Neuronal stem cell (in vitro differentiated cells): Measurements from ENCODE around the gene CREB3L2.

Experiments used
- DNase-seq: peaks from one replicate; pipeline ENCODE4 v3.0.0-alpha.2; 2013; ENCODE audit warnings: low spot score
- H2AFZ ChIP-seq: one replicate; pipeline ENCODE4 v1.6.1; 2013; ENCODE audit warnings: mild to moderate bottlenecking, low read length, inconsistent platforms
- H2AK5ac ChIP-seq: 2 replicates; pipeline ENCODE4 v1.6.1; 2013; ENCODE audit warnings: low read depth, mild to moderate bottlenecking, inconsistent platforms, low read length, moderate library complexity, mixed read lengths
- H2BK120ac ChIP-seq: 2 replicates; pipeline ENCODE4 v1.6.1; 2013; ENCODE audit warnings: low read depth, mild to moderate bottlenecking, inconsistent platforms, low read length, moderate library complexity, mixed read lengths
- H2BK12ac ChIP-seq: one replicate; pipeline ENCODE4 v1.6.1; 2013; ENCODE audit warnings: low read length, inconsistent platforms
- H2BK15ac ChIP-seq: 2 replicates; pipeline ENCODE4 v1.6.1; 2013; ENCODE audit warnings: mild to moderate bottlenecking, low read length, inconsistent platforms, mixed read lengths
- H2BK5ac ChIP-seq: one replicate; pipeline ENCODE4 v1.6.1; 2013; ENCODE audit warnings: inconsistent platforms, mild to moderate bottlenecking, low read length, moderate library complexity
- H3K14ac ChIP-seq: one replicate; pipeline ENCODE4 v1.6.1; 2013; ENCODE audit warnings: low read length, inconsistent platforms
- H3K18ac ChIP-seq: 2 replicates; pipeline ENCODE4 v1.6.1; 2013; ENCODE audit warnings: low read length, inconsistent platforms
- H3K23ac ChIP-seq: 2 replicates; pipeline ENCODE4 v1.6.1; 2013; ENCODE audit warnings: low read depth, mild to moderate bottlenecking, mixed read lengths, low read length, inconsistent platforms; ENCODE audit not compliant: poor library complexity
- H3K27ac ChIP-seq: replicated peaks from 3 replicates; pipeline ENCODE4 v1.5.1; 2013; ENCODE audit warnings: low read length, inconsistent platforms
- H3K27me3 ChIP-seq, 3 experiments: 2 replicates each; pipeline ENCODE4 v1.6.1; 2013; ENCODE audit warnings: low read length in 3 of 3, mild to moderate bottlenecking in 2 of 3, inconsistent platforms in 1 of 3, low read depth in 1 of 3, mixed read lengths in 1 of 3, moderate library complexity in 1 of 3; ENCODE audit not compliant: control insufficient read depth in 3 of 3, insufficient read depth in 3 of 3
- H3K36me3 ChIP-seq, 2 donors: replicated peaks in 1 of 2; 2 replicates each; pipeline ENCODE4 v1.6.1; 2013; ENCODE audit warnings: low read length in 2 of 2; ENCODE audit not compliant: control insufficient read depth in 2 of 2, insufficient read depth in 2 of 2
- H3K4ac ChIP-seq: 2 replicates; pipeline ENCODE4 v1.6.1; 2013; ENCODE audit warnings: inconsistent platforms, mild to moderate bottlenecking, low read length, moderate library complexity
- H3K4me1 ChIP-seq, 2 donors: 1 replicate in 1 of 2; 2 replicates in 1 of 2; pipeline ENCODE4 v1.6.1; 2013; ENCODE audit warnings: low read length in 2 of 2, low read depth in 1 of 2; ENCODE audit not compliant: control insufficient read depth in 2 of 2, insufficient read depth in 1 of 2
- H3K4me2 ChIP-seq: one replicate; pipeline ENCODE4 v1.6.1; 2013; ENCODE audit warnings: mild to moderate bottlenecking, low read length, inconsistent platforms; ENCODE audit not compliant: insufficient read depth, poor library complexity, severe bottlenecking
- H3K4me3 ChIP-seq, 2 donors: 2 replicates each; pipeline ENCODE4 v1.5.1; 2013; ENCODE audit warnings: low read length in 2 of 2, mild to moderate bottlenecking in 2 of 2, inconsistent platforms in 1 of 2, moderate library complexity in 1 of 2
- H3K79me1 ChIP-seq: one replicate; pipeline ENCODE4 v1.6.1; 2013; ENCODE audit warnings: low read depth, mild to moderate bottlenecking, inconsistent platforms, low read length, moderate library complexity
- H3K9ac ChIP-seq: one replicate; pipeline ENCODE4 v1.6.1; 2013; ENCODE audit warnings: mild to moderate bottlenecking, low read depth, low read length, inconsistent platforms; ENCODE audit not compliant: poor library complexity
- H3K9me3 ChIP-seq, 2 donors: replicated peaks in 1 of 2; 2 replicates each; pipeline versions ENCODE3 to v1.6.1; 2013; ENCODE audit warnings: low read length in 2 of 2, mild to moderate bottlenecking in 2 of 2, inconsistent platforms in 1 of 2, low read depth in 1 of 2, mixed read lengths in 1 of 2, moderate library complexity in 1 of 2; ENCODE audit not compliant: control insufficient read depth in 2 of 2, insufficient read depth in 1 of 2
- H4K8ac ChIP-seq: one replicate; pipeline ENCODE4 v1.6.1; 2013; ENCODE audit warnings: low read depth, mild to moderate bottlenecking, inconsistent platforms, low read length, moderate library complexity
- H4K91ac ChIP-seq: one replicate; pipeline ENCODE4 v1.6.1; 2013; ENCODE audit warnings: low read length, low read depth, mild to moderate bottlenecking, inconsistent platforms; ENCODE audit not compliant: poor library complexity
- WGBS, 2 donors: extraction: QIAGEN DNeasy Blood & Tissue Kit; methylation state at CpG; one replicate each; pipeline ENCODE4 v1.1.7; 2013; ENCODE audit warnings: missing lambda C conversion rate in 2 of 2, mixed read lengths in 1 of 2; ENCODE audit not compliant: insufficient read length in 2 of 2, insufficient replicate concordance in 1 of 2; ENCODE audit errors: extremely low coverage in 2 of 2; 5-methylcytosine and 5-hydroxymethylcytosine counted together

CREB3L2 gene

GRCh38 chr7:137879357-137880158 is 122.3 kb downstream of the CREB3L2 start:
- H3K4me1 ChIP-seq: peaks cover 24 to 41% of the 10 kb centered on the region in 2 donors

GRCh38 chr7:137878333-137878961 is 123.4 kb downstream of the CREB3L2 start:
- H3K9me3 ChIP-seq: peaks cover 7 to 21% of the 10 kb centered on the region in 2 donors
- H2BK15ac ChIP-seq: peak overlapping the region; percentile 63
- H4K8ac ChIP-seq: no peak overlapping the region
- H2AFZ ChIP-seq: no peak overlapping the region
- peak overlapping the region; percentile 63 for H2BK12ac ChIP-seq
- H3K18ac ChIP-seq: peak overlapping the region; percentile 41
- H3K27me3 ChIP-seq: no peaks in the 10 kb centered on the region
- H3K23ac ChIP-seq: peak overlapping the region; percentile 38
- no peak overlapping the region for H2BK5ac ChIP-seq
- no CpG with 5 or more reads among the region's 8 CpGs for WGBS, 2 donors
- H3K9ac ChIP-seq: no peak overlapping the region
- H3K27ac ChIP-seq: no peak overlapping the region
- H3K36me3 ChIP-seq: peaks cover 23 to 82% of the 10 kb centered on the region in 2 donors
- no peak overlapping the region for H3K4me3 ChIP-seq
- DNase-seq: no peak
- no peaks in the 10 kb centered on the region for H3K79me1 ChIP-seq
- no peak overlapping the region for H3K4ac ChIP-seq
- no peak overlapping the region for H3K14ac ChIP-seq
- H4K91ac ChIP-seq: no peak overlapping the region
- H3K4me2 ChIP-seq: no peak overlapping the region
- H2BK120ac ChIP-seq: no peak overlapping the region
- peaks cover 24 to 47% of the 10 kb centered on the region in 2 donors for H3K4me1 ChIP-seq
- no peak overlapping the region for H2AK5ac ChIP-seq

More at GRCh38 chr7:137879357-137880158, 122.3 kb downstream of the CREB3L2 start:
- H3K9me3 ChIP-seq: peaks cover 7 to 21% of the 10 kb centered on the region in 2 donors
- H2BK15ac ChIP-seq: no peak overlapping the region
- no peak overlapping the region for H2BK120ac ChIP-seq
- peak overlapping the region; percentile 6 for H2AFZ ChIP-seq
- H2AK5ac ChIP-seq: no peak overlapping the region
- no peak overlapping the region for H3K4ac ChIP-seq
- H3K14ac ChIP-seq: no peak overlapping the region
- no peak overlapping the region for H3K4me3 ChIP-seq
- no peak overlapping the region for H3K23ac ChIP-seq
- H3K79me1 ChIP-seq: no peaks in the 10 kb centered on the region
- no peak overlapping the region for H2BK5ac ChIP-seq
- no CpG with 5 or more reads among the region's 20 CpGs for WGBS, 2 donors
- H3K27me3 ChIP-seq: no peaks in the 10 kb centered on the region
- H3K18ac ChIP-seq: peak overlapping the region; percentile 44
- no peak overlapping the region for H2BK12ac ChIP-seq
- no peak overlapping the region for H3K4me2 ChIP-seq
- no peak overlapping the region for H3K27ac ChIP-seq
- no peak overlapping the region for H3K9ac ChIP-seq
- no peak for DNase-seq
- H3K36me3 ChIP-seq: peaks cover 26 to 80% of the 10 kb centered on the region in 2 donors
- no peak overlapping the region for H4K91ac ChIP-seq
- H4K8ac ChIP-seq: no peak overlapping the region

DNA sequence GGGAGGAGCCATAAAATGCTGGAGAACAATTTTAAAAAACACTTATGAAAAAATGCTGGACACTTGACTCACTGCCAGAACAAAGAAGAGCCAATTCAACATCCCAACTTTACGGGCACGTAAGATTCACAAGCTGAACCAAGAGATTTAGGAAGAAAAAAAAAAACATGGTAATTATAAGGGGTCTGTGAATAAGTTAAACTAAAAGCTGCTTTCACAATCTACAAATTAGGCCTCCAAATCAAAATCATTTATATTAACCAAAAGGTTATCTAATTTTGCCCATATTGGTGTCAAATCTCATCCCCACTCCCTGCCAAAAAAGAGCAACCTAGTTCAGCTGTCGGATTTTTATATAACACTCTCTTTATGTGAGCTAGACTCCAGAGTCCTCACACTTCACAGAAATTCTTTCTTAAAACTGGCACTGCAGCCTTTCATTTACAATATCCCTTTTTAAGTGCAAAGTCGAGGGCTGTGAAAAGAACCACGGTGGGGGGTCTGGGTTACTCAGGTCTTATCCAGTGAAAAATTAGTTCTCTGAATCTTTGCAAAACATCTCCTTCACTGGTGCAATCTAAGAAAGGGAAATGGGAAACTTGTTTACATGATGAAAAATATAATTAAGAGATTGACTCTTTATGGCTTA is 124.7 kb downstream of the CREB3L2 start:
- H3K36me3 ChIP-seq: peaks cover 18 to 77% of the 10 kb centered on the region in 2 donors
- H3K4me1 ChIP-seq: peaks cover 24 to 47% of the 10 kb centered on the region in 2 donors

DNA sequence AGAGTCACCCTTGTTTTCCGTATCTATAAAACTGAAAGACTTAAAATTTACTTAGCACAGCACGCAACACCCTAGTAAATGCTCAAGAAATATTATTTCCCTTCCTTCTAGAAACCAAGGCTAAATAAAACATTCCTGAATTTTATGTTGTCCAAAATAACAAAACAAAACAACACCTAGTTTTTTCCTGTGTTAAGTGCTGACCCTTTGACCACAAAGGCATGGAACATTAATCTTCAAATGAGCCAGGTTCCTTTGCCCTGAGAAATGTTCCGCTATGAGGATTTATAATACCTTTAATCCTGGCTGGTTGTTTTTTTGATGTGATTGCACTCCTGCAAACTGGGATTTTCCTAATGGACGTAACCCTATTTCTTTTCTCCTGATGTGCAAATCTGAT is 126.1 kb downstream of the CREB3L2 start:
- no peak for DNase-seq
- Histone ChIP-seq H3K4me1 (peaks cover 24 to 47% of the 10 kb centered on the region in 2 donors), H2AK5ac (no peak overlapping the region), H3K14ac (no peak overlapping the region), H3K9ac (no peak overlapping the region), H3K79me1 (no peaks in the 10 kb centered on the region), H3K23ac (no peak overlapping the region), H4K8ac (no peak overlapping the region), H2BK5ac (no peak overlapping the region), H4K91ac (no peak overlapping the region), H3K4me2 (no peak overlapping the region), H3K27me3 (no peaks in the 10 kb centered on the region), H3K27ac (no peak overlapping the region), H3K4me3 (no peak overlapping the region), H2BK12ac (no peak overlapping the region), H2AFZ (no peak overlapping the region), H3K9me3 (peaks cover 0 to 2% of the 10 kb centered on the region in 2 donors), H3K4ac (no peak overlapping the region), H2BK15ac (no peak overlapping the region), H3K18ac (no peak overlapping the region), H2BK120ac (no peak overlapping the region), H3K36me3 (peaks cover 14 to 65% of the 10 kb centered on the region in 2 donors)
- WGBS, 2 donors: no CpG with 5 or more reads among the region's 4 CpGs

More for the DNA sequence above, 124.7 kb downstream of the CREB3L2 start:
- Histone ChIP-seq H3K27me3 (no peaks in the 10 kb centered on the region), H3K14ac (no peak overlapping the region), H3K23ac (no peak overlapping the region), H2AK5ac (no peak overlapping the region), H2AFZ (no peak overlapping the region), H2BK15ac (no peak overlapping the region), H4K91ac (no peak overlapping the region), H3K4me3 (no peak overlapping the region), H3K9ac (no peak overlapping the region), H2BK12ac (no peak overlapping the region), H3K4ac (no peak overlapping the region), H3K18ac (no peak overlapping the region), H3K27ac (no peak overlapping the region), H2BK120ac (no peak overlapping the region), H3K4me2 (no peak overlapping the region), H2BK5ac (no peak overlapping the region), H3K9me3 (peaks cover 5 to 13% of the 10 kb centered on the region in 2 donors), H4K8ac (no peak overlapping the region), H3K79me1 (no peaks in the 10 kb centered on the region)
- DNase-seq: no peak
- no CpG with 5 or more reads among the region's 5 CpGs for WGBS, 2 donors
